Tongue (tissue), 2 donors: ENCODE data around the gene C18orf32. TPM values are rescaled to one million over a fixed set of nuclear protein-coding genes. Genes with fewer than 3 reads are reported as not detected.

Source experiments
- small RNA-seq: library from RNA; depleted of rRNA; stranded (forward); fragments of <200 nt; gene quantifications from one replicate; pipeline ENCODE3, GENCODE V24; 2014; ENCODE audit warnings: low replicate concordance
- total RNA-seq: library from RNA; depleted of rRNA; stranded (reverse); fragments of >200 nt; gene quantifications from one replicate; pipeline ENCODE4 v1.2.3, GENCODE V29; 2014

The C18orf32 gene
- total RNA-seq, 1 donor from 2014 or later, result 20.9 TPM

Small RNAs within 50 kb of the gene (small RNA-seq; reads per million reads assigned to genes)
- not detected for gene SNORD58A
- gene SNORD58C, result not detected

Other genes with a start within 250 kb of the C18orf32 start
- 69.0 TPM for gene DYM, start 26.6 kb downstream of the C18orf32 start, total RNA-seq
- gene RPL17, start 5.2 kb upstream of the C18orf32 start, total RNA-seq, result 1,350 TPM
- 2.9 TPM for gene LIPG, start 74.8 kb upstream of the C18orf32 start, total RNA-seq